ENCODE data around the gene SLC47A2. TPM values are rescaled to one million over a fixed set of nuclear protein-coding genes. Genes with fewer than 3 reads are reported as not detected.
A peak's percentile ranks its signal among the peaks of the same experiment; 100 is the strongest.

The SLC47A2 gene
- total and polyA plus RNA-seq, 2 of the 13 experiments (the other 11 are each of a cell fraction or from before 2014, with no cell fraction given): 0.04 TPM; not detected in 1

- TF ChIP-seq ZNF18 (CRISPR knock-in tag; IDR thresholded peaks at IDR 0.05; ENCODE audit: insufficient replicate concordance) (peak; percentile 60), ZNF687 (CRISPR knock-in tag; IDR thresholded peaks at IDR 0.05) (peak; percentile 97), ERF (CRISPR knock-in tag; IDR thresholded peaks at IDR 0.05) (peak; percentile 98), NR1H2 (CRISPR knock-in tag; IDR thresholded peaks at IDR 0.05; ENCODE audit: borderline replicate concordance, low read depth) (0 out of 2 replicates have a peak, but pooled peaks have one; percentile 66), RARG (CRISPR knock-in tag; IDR thresholded peaks at IDR 0.05; ENCODE audit: low read depth) (no peak; the same call in 1 of the 2 replicates), ZNF414 (CRISPR knock-in tag; IDR thresholded peaks at IDR 0.05) (peak; percentile 86; the same call in 1 of the 2 replicates), ZC3H4 (CRISPR knock-in tag; IDR thresholded peaks at IDR 0.05; ENCODE audit: borderline replicate concordance) (no peak), ZNF329 (CRISPR knock-in tag; IDR thresholded peaks at IDR 0.05; ENCODE audit: low read depth) (peak; percentile 94), KDM3A (CRISPR knock-in tag; IDR thresholded peaks at IDR 0.05; ENCODE audit: low read depth) (peak; percentile 98), ZBTB40 (IDR thresholded peaks at IDR 0.05) (no peak), ZBTB40 (CRISPR knock-in tag; IDR thresholded peaks at IDR 0.05) (peak; percentile 84; the same call in 1 of the 2 replicates), DMAP1 (CRISPR knock-in tag; IDR thresholded peaks at IDR 0.05) (peak; percentile 83)
These were observed 67.7 kb downstream of the SLC47A2 start, which contains the start of gene ALDH3A2 (continued) for GRCh38 chr17:19648475-19649273.
